T47D (cell line): Measurements from ENCODE around the gene GRIN2D.

Source experiments
- DNase-seq, 2 experiments: peaks; one replicate each; pipeline versions ENCODE4 v3.0.0 to v3.0.0-alpha.2; 2011 to 2012; ENCODE audit warnings: low read depth in 1 of 2, low spot score in 1 of 2
- JUND ChIP-seq: IDR thresholded peaks from 2 replicates; pipeline ENCODE4 v1.6.1; 2012; ENCODE audit warnings: low read depth
- in situ Hi-C: cut with HindIII; loops from 2 replicates; pipeline ENCODE4 v1.10.0; 2016; ENCODE audit warnings: low sequenced_read_pairs, low pct_unique_long_range_greater_than_20kb

GRIN2D gene

GRCh38 chr19:48396016-48396823, 2.8 kb downstream of the GRIN2D start:
- no peak for TF ChIP-seq JUND
- no peak for DNase-seq
- in situ Hi-C loops = no loop called here

GRCh38 chr19:48396824-48397176, 3.3 kb downstream of the GRIN2D start:
- in situ Hi-C loops = no loop called here
- no peak for DNase-seq
- TF ChIP-seq JUND = no peak

- DNase-seq = no peak
- no peak for TF ChIP-seq JUND
- in situ Hi-C loops = no loop called here
Measured at GRCh38 chr19:48397263-48398101, 4.0 kb downstream of the GRIN2D start.

GRCh38 chr19:48398102-48398374, 4.6 kb downstream of the GRIN2D start:
- in situ Hi-C loops = no loop called here
- TF ChIP-seq JUND = no peak
- no peak for DNase-seq

GRCh38 chr19:48398375-48399235, 5.1 kb downstream of the GRIN2D start:
- no peak for TF ChIP-seq JUND
- no peak for DNase-seq
- in situ Hi-C loops = no loop called here

GRCh38 chr19:48400018-48400742, 6.7 kb downstream of the GRIN2D start:
- TF ChIP-seq JUND = no peak
- in situ Hi-C loops = no loop called here
- peak; percentile 87 to 93 for DNase-seq

- in situ Hi-C loops = no loop called here
- no peak for TF ChIP-seq JUND
- no peak for DNase-seq
Measured at GRCh38 chr19:48401287-48401686, 7.8 kb downstream of the GRIN2D start.

GRCh38 chr19:48403606-48404005, 10.1 kb downstream of the GRIN2D start:
- in situ Hi-C loops = no loop called here
- no peak for TF ChIP-seq JUND
- peak; percentile 67 to 74 for DNase-seq

GRCh38 chr19:48405010-48405659, 11.7 kb downstream of the GRIN2D start:
- DNase-seq = no peak
- no peak for TF ChIP-seq JUND
- in situ Hi-C loops = no loop called here

- no peak for TF ChIP-seq JUND
- DNase-seq = no peak
- in situ Hi-C loops = no loop called here
Measured at GRCh38 chr19:48405850-48406249, 12.4 kb downstream of the GRIN2D start.

GRCh38 chr19:48413879-48414587, 20.6 kb downstream of the GRIN2D start:
- in situ Hi-C loops = no loop called here
- no peak for TF ChIP-seq JUND
- DNase-seq = no peak

GRCh38 chr19:48415395-48415794, 21.9 kb downstream of the GRIN2D start:
- in situ Hi-C loops = no loop called here
- DNase-seq = peak in 1 of 2 experiments; percentile 91
- TF ChIP-seq JUND = no peak
